ENCODE measurements around the gene VPS35L. TPM values are rescaled to one million over a fixed set of nuclear protein-coding genes. Genes with fewer than 3 reads are reported as not detected.

Gene VPS35L
- total RNA-seq: 38.1 TPM

GRCh38 chr16:19555186-19555937, at the start of gene VPS35L:
Gene VPS35L, plus strand, starts transcription at chr16:19555703. Its CDS starts 27 bp downstream, at chr16:19555730.
- peak within 1 kb of the TSS; percentile 93 to 99 (median 97) for H3K4me3 ChIP-seq (ENCODE audit: low read length in 3 of 3)
- no peaks in the 10 kb centered on the region for H3K9me3 ChIP-seq (ENCODE audit: control insufficient read depth in 3 of 3, low read length in 3 of 3)
- H3K27ac ChIP-seq (ENCODE audit: low read depth, low read length): peak within 1 kb of the TSS; percentile 95
- H3K36me3 ChIP-seq (ENCODE audit: control insufficient read depth in 3 of 3, insufficient read depth in 3 of 3, low read length in 3 of 3): peaks cover 0 to 5% (median 3%) of the 10 kb centered on the region in 3 donors
- H3K4me1 ChIP-seq (ENCODE audit: control insufficient read depth in 3 of 3, insufficient read depth in 3 of 3, low read length in 3 of 3): peaks cover 7 to 11% (median 9%) of the 10 kb centered on the region in 3 donors
- no peaks in the 10 kb centered on the region for H3K27me3 ChIP-seq (ENCODE audit: control insufficient read depth in 3 of 3, insufficient read depth in 3 of 3, low read length in 3 of 3)
- peak within 1 kb of the TSS; percentile 88 to 99 (median 98) for H3K9ac ChIP-seq (ENCODE audit: low read depth in 1 of 3, low read length in 3 of 3)

- Histone ChIP-seq H3K27me3 (ENCODE audit: control insufficient read depth in 3 of 3, insufficient read depth in 3 of 3, low read length in 3 of 3) (no peaks in the 10 kb centered on the region), H3K4me1 (ENCODE audit: control insufficient read depth in 3 of 3, insufficient read depth in 3 of 3, low read length in 3 of 3) (no peaks in the 10 kb centered on the region), H3K9me3 (ENCODE audit: control insufficient read depth in 3 of 3, low read length in 3 of 3) (no peaks in the 10 kb centered on the region), H3K36me3 (ENCODE audit: control insufficient read depth in 3 of 3, insufficient read depth in 3 of 3, low read length in 3 of 3) (peaks cover 17 to 53% (median 37%) of the 10 kb centered on the region in 3 donors), H3K4me3 (ENCODE audit: low read length in 3 of 3) (no peak overlapping the region), H3K9ac (ENCODE audit: low read depth in 1 of 3, low read length in 3 of 3) (no peak overlapping the region), H3K27ac (ENCODE audit: low read depth, low read length) (no peak overlapping the region)
Observed at GRCh38 chr16:19506965-19507364, 48.5 kb upstream of the VPS35L start.

GRCh38 chr16:19507867-19508266, 47.6 kb upstream of the VPS35L start:
- Histone ChIP-seq H3K4me3 (ENCODE audit: low read length in 3 of 3) (no peak overlapping the region), H3K36me3 (ENCODE audit: control insufficient read depth in 3 of 3, insufficient read depth in 3 of 3, low read length in 3 of 3) (peaks cover 13 to 48% (median 34%) of the 10 kb centered on the region in 3 donors), H3K9me3 (ENCODE audit: control insufficient read depth in 3 of 3, low read length in 3 of 3) (no peaks in the 10 kb centered on the region), H3K27ac (ENCODE audit: low read depth, low read length) (no peak overlapping the region), H3K27me3 (ENCODE audit: control insufficient read depth in 3 of 3, insufficient read depth in 3 of 3, low read length in 3 of 3) (no peaks in the 10 kb centered on the region), H3K9ac (ENCODE audit: low read depth in 1 of 3, low read length in 3 of 3) (no peak overlapping the region), H3K4me1 (ENCODE audit: control insufficient read depth in 3 of 3, insufficient read depth in 3 of 3, low read length in 3 of 3) (no peaks in the 10 kb centered on the region)

- Histone ChIP-seq H3K4me3 (ENCODE audit: low read length in 3 of 3) (no peak overlapping the region), H3K9me3 (ENCODE audit: control insufficient read depth in 3 of 3, low read length in 3 of 3) (no peaks in the 10 kb centered on the region), H3K4me1 (ENCODE audit: control insufficient read depth in 3 of 3, insufficient read depth in 3 of 3, low read length in 3 of 3) (no peaks in the 10 kb centered on the region), H3K9ac (ENCODE audit: low read depth in 1 of 3, low read length in 3 of 3) (no peak overlapping the region), H3K27ac (ENCODE audit: low read depth, low read length) (no peak overlapping the region), H3K36me3 (ENCODE audit: control insufficient read depth in 3 of 3, insufficient read depth in 3 of 3, low read length in 3 of 3) (peaks cover 2 to 36% (median 20%) of the 10 kb centered on the region in 3 donors), H3K27me3 (ENCODE audit: control insufficient read depth in 3 of 3, insufficient read depth in 3 of 3, low read length in 3 of 3) (no peaks in the 10 kb centered on the region)
Observed at GRCh38 chr16:19512297-19512696, 43.2 kb upstream of the VPS35L start.

GRCh38 chr16:19513377-19514053, 42.0 kb upstream of the VPS35L start:
- H3K9me3 ChIP-seq (ENCODE audit: control insufficient read depth in 3 of 3, low read length in 3 of 3): no peaks in the 10 kb centered on the region
- H3K4me3 ChIP-seq (ENCODE audit: low read length in 3 of 3): no peak overlapping the region
- H3K36me3 ChIP-seq (ENCODE audit: control insufficient read depth in 3 of 3, insufficient read depth in 3 of 3, low read length in 3 of 3): peaks cover 2 to 25% (median 14%) of the 10 kb centered on the region in 3 donors
- no peaks in the 10 kb centered on the region for H3K27me3 ChIP-seq (ENCODE audit: control insufficient read depth in 3 of 3, insufficient read depth in 3 of 3, low read length in 3 of 3)
- H3K27ac ChIP-seq (ENCODE audit: low read depth, low read length): no peak overlapping the region
- no peaks in the 10 kb centered on the region for H3K4me1 ChIP-seq (ENCODE audit: control insufficient read depth in 3 of 3, insufficient read depth in 3 of 3, low read length in 3 of 3)
- no peak overlapping the region for H3K9ac ChIP-seq (ENCODE audit: low read depth in 1 of 3, low read length in 3 of 3)

- Histone ChIP-seq H3K27ac (ENCODE audit: low read depth, low read length) (no peak overlapping the region), H3K9me3 (ENCODE audit: control insufficient read depth in 3 of 3, low read length in 3 of 3) (no peaks in the 10 kb centered on the region), H3K4me1 (ENCODE audit: control insufficient read depth in 3 of 3, insufficient read depth in 3 of 3, low read length in 3 of 3) (peaks cover 2 to 6% (median 5%) of the 10 kb centered on the region in 3 donors), H3K4me3 (ENCODE audit: low read length in 3 of 3) (no peak overlapping the region), H3K27me3 (ENCODE audit: control insufficient read depth in 3 of 3, insufficient read depth in 3 of 3, low read length in 3 of 3) (no peaks in the 10 kb centered on the region), H3K36me3 (ENCODE audit: control insufficient read depth in 3 of 3, insufficient read depth in 3 of 3, low read length in 3 of 3) (peaks cover 2 to 22% (median 12%) of the 10 kb centered on the region in 3 donors), H3K9ac (ENCODE audit: low read depth in 1 of 3, low read length in 3 of 3) (no peak overlapping the region)
Observed at GRCh38 chr16:19515757-19516156, 39.7 kb upstream of the VPS35L start.

- Histone ChIP-seq H3K27ac (ENCODE audit: low read depth, low read length) (no peak overlapping the region), H3K27me3 (ENCODE audit: control insufficient read depth in 3 of 3, insufficient read depth in 3 of 3, low read length in 3 of 3) (no peaks in the 10 kb centered on the region), H3K9me3 (ENCODE audit: control insufficient read depth in 3 of 3, low read length in 3 of 3) (no peaks in the 10 kb centered on the region), H3K9ac (ENCODE audit: low read depth in 1 of 3, low read length in 3 of 3) (no peak overlapping the region), H3K4me3 (ENCODE audit: low read length in 3 of 3) (no peak overlapping the region), H3K36me3 (ENCODE audit: control insufficient read depth in 3 of 3, insufficient read depth in 3 of 3, low read length in 3 of 3) (peaks cover 2 to 20% (median 12%) of the 10 kb centered on the region in 3 donors), H3K4me1 (ENCODE audit: control insufficient read depth in 3 of 3, insufficient read depth in 3 of 3, low read length in 3 of 3) (peaks cover 11 to 21% (median 17%) of the 10 kb centered on the region in 3 donors)
Observed at GRCh38 chr16:19517424-19518089, 37.9 kb upstream of the VPS35L start.

GRCh38 chr16:19518388-19518787, 37.1 kb upstream of the VPS35L start:
- H3K4me1 ChIP-seq (ENCODE audit: control insufficient read depth in 3 of 3, insufficient read depth in 3 of 3, low read length in 3 of 3): peaks cover 12 to 24% (median 17%) of the 10 kb centered on the region in 3 donors
- H3K36me3 ChIP-seq (ENCODE audit: control insufficient read depth in 3 of 3, insufficient read depth in 3 of 3, low read length in 3 of 3): peaks cover 2 to 20% (median 12%) of the 10 kb centered on the region in 3 donors
- H3K27ac ChIP-seq (ENCODE audit: low read depth, low read length): no peak overlapping the region
- H3K9ac ChIP-seq (ENCODE audit: low read depth in 1 of 3, low read length in 3 of 3): no peak overlapping the region
- H3K9me3 ChIP-seq (ENCODE audit: control insufficient read depth in 3 of 3, low read length in 3 of 3): no peaks in the 10 kb centered on the region
- no peaks in the 10 kb centered on the region for H3K27me3 ChIP-seq (ENCODE audit: control insufficient read depth in 3 of 3, insufficient read depth in 3 of 3, low read length in 3 of 3)
- H3K4me3 ChIP-seq (ENCODE audit: low read length in 3 of 3): no peak overlapping the region

GRCh38 chr16:19520861-19521331, 34.6 kb upstream of the VPS35L start:
- Histone ChIP-seq H3K27me3 (ENCODE audit: control insufficient read depth in 3 of 3, insufficient read depth in 3 of 3, low read length in 3 of 3) (no peaks in the 10 kb centered on the region), H3K4me3 (ENCODE audit: low read length in 3 of 3) (peak overlapping the region; percentile 79 to 92 (median 87)), H3K4me1 (ENCODE audit: control insufficient read depth in 3 of 3, insufficient read depth in 3 of 3, low read length in 3 of 3) (peaks cover 22 to 36% (median 29%) of the 10 kb centered on the region in 3 donors), H3K9me3 (ENCODE audit: control insufficient read depth in 3 of 3, low read length in 3 of 3) (no peaks in the 10 kb centered on the region), H3K36me3 (ENCODE audit: control insufficient read depth in 3 of 3, insufficient read depth in 3 of 3, low read length in 3 of 3) (peaks cover 0 to 9% (median 8%) of the 10 kb centered on the region in 3 donors), H3K27ac (ENCODE audit: low read depth, low read length) (peak overlapping the region; percentile 86), H3K9ac (ENCODE audit: low read depth in 1 of 3, low read length in 3 of 3) (peak overlapping the region; percentile 85 to 91 (median 85))
